ENCODE results near the gene FRG2. TPM values are rescaled to one million over a fixed set of nuclear protein-coding genes. Genes with fewer than 3 reads are reported as not detected.
"Not testable (repeated sequence)": the region's sequence is repeated elsewhere in the genome, so short reads cannot be mapped to it uniquely, and the experiment has no call there.

The FRG2 gene
- total and polyA plus RNA-seq, 4 experiments from 2014 or later, result not detected

DNA sequence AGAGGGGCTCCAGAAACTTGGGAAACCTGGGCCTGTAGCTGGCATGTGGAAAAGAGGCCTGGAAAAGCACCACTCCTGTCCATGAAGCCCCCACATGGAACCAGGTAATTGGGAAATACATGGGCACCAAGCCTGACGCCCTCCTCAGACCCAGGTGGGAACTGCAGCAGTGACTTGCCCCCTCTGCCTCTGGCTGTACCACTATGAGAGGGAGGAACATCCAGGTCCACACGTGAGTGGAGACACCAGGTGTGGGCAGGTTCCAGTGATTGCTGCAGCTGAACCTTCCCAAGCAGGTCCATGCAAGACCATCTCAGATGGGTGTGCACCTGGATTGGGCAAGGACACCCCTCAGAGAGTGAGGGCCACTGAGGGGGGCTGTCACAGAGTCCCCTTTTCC, 46.8 kb downstream of the FRG2 start:
- H3K36me3 ChIP-seq (ENCODE audit: insufficient read depth, low read length); H3K27me3 ChIP-seq (ENCODE audit: insufficient read depth, low read length); H3K4me3 ChIP-seq (ENCODE audit: low read length in 2 of 2); H3K27ac ChIP-seq (ENCODE audit: low read depth, low read length); H3K27me3 Mint-ChIP-seq; H3K4me1 Mint-ChIP-seq; H3K27ac Mint-ChIP-seq; H3K9me3 Mint-ChIP-seq; H3K4me1 ChIP-seq (ENCODE audit: insufficient read depth, low read length); H3K4me3 Mint-ChIP-seq; DNase-seq; H3K36me3 Mint-ChIP-seq; intact Hi-C loops (cut with micrococcal nuclease); H3K9me3 ChIP-seq (ENCODE audit: control insufficient read depth in 1 of 2, low read length in 2 of 2); POLR2A ChIA-PET (ENCODE audit: partially characterized antibody); CTCF ChIA-PET (ENCODE audit: partially characterized antibody): not testable (repeated sequence)

DNA sequence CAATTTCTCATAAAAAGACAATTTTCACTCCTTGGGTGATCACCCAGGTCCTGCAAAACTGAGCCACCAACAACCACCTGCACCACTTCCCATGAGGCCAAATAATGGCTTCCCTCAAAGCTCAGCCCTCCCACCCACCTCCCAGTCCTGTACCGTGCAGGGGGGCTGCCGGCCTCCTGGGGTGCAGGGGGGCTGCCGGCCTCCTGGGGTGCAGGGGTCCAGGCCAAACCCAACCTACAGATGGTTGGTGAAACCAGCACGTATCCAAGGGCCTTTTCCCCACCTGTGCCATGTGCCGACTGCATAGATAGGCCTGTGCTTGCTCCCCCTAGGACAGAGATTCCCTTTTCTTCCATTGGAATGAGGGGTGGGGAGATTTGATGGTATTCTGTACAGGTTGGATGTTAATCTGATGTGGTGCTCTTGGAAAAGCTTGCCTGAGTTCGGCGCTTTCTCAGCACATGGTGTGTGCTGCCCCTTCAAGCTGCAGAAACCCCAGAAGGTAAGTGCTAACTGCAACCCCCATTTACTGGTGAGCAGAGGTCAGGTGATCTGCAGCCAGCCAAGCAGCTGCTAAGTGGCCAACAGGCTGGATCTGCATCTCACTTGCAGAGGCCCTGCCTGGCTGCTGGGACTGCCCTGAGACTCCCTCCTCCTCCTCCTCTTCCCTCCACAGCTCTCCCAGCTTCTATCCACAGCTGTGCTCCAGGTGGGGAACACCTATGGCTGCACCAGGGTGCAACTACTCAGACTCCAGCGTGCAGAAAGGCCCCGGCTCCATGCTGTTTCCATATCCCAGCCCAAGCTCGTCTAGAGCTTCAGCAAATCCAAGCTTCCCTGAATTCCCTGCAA, 47.6 kb downstream of the FRG2 start:
- Mint-ChIP-seq H3K27ac (no peak overlapping the region), H3K27me3 (no peaks in the 10 kb centered on the region), H3K4me1 (no peaks in the 10 kb centered on the region), H3K36me3 (no peaks in the 10 kb centered on the region), H3K9me3 (peaks cover 0 to 3% (median 0%) of the 10 kb centered on the region in 8 donors), H3K4me3 (no peak overlapping the region)
- H3K27me3 ChIP-seq (ENCODE audit: insufficient read depth, low read length), result no peaks in the 10 kb centered on the region
- no peaks in the 10 kb centered on the region for H3K36me3 ChIP-seq (ENCODE audit: insufficient read depth, low read length)
- no peak for DNase-seq
- H3K27ac ChIP-seq (ENCODE audit: low read depth, low read length), result no peak overlapping the region
- POLR2A ChIA-PET (ENCODE audit: partially characterized antibody), result no interaction called here
- CTCF ChIA-PET (ENCODE audit: partially characterized antibody), result no interaction called here
- no peaks in the 10 kb centered on the region for H3K4me1 ChIP-seq (ENCODE audit: insufficient read depth, low read length)
- no peak overlapping the region for H3K4me3 ChIP-seq (ENCODE audit: low read length in 2 of 2)
- intact Hi-C loops (cut with micrococcal nuclease), result no loop called here
- H3K9me3 ChIP-seq (ENCODE audit: control insufficient read depth in 1 of 2, low read length in 2 of 2), result no peaks in the 10 kb centered on the region

Other genes with a start within 250 kb of the FRG2 start
- gene FRG1, start 86.4 kb downstream of the FRG2 start, total RNA-seq, result 10 to 100 TPM; 59.0 to 62.3 TPM
- 10 to 100 TPM; 57.8 to 59.2 TPM for gene FRG1, start 86.4 kb downstream of the FRG2 start, polyA plus RNA-seq
- gene DBET, start 37.2 kb upstream of the FRG2 start, total RNA-seq, result not detected
- gene DBET, start 37.2 kb upstream of the FRG2 start, polyA plus RNA-seq, result not detected
- not detected for gene DUX4, start 146.5 kb upstream of the FRG2 start, total RNA-seq
- not detected for gene DUX4, start 146.5 kb upstream of the FRG2 start, polyA plus RNA-seq

All from CD4-positive, alpha-beta memory T cell (primary cell).